ENCODE results near the gene MIEF2.
A peak's percentile ranks its signal among the peaks of the same experiment; 100 is the strongest.
"Not testable (repeated sequence)": the region's sequence is repeated elsewhere in the genome, so short reads cannot be mapped to it uniquely, and the experiment has no call there.

The MIEF2 gene

DNA sequence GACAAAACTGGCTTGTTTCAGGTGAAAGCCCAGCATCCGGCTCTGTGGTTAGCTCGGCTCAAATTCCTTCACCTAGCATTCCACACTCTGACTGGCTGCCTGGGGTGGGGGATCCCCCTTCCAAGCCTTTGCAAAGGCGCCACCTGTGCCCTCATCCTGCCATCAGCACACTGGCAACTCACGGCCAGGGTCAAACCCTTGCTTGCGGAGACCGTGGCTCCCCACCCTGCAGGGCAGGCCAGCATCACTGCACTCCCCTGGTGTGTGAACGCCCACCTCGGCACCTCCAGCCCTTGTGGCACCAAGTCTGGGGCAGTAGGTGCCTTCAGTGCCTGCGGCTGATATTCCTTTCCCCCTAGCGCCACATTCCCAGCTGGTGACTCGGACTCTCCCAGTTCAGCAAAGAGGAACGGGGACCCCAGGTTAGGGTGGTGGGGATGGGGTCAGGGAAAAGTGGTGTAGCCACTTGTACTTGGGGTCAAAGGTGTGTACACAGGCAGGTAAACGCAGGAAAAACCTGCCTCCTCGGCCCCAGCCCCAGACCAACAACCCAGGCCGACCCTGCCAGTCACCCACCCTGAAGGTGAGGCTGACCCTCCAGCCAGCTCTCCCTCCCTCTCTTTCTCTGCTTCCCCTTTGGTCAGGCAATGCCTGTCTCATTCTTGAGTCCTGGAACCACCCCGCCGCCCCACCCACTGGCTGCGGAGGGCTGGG is 3.0 kb upstream of the MIEF2 start:
- no peak for DNase-seq

DNA sequence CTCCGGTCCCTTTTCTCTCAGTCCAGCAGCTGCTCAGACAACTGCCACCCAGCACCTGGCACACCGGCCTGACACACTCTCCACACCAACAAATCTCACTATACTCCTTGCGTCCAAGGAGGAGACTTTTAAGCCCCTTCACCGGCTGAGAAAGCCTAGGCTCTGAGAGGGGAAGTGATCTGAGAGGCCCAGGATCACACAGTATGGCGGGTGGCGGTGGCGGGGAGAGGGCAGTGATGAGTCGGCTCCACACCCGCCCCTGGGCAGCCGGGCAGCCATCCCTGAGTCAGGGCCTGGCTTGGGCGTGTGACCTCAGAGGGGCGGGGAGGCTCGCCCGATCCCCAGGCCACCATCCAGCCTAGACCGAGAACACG is 2.5 kb upstream of the MIEF2 start:
- peak; percentile 41 for DNase-seq

DNA sequence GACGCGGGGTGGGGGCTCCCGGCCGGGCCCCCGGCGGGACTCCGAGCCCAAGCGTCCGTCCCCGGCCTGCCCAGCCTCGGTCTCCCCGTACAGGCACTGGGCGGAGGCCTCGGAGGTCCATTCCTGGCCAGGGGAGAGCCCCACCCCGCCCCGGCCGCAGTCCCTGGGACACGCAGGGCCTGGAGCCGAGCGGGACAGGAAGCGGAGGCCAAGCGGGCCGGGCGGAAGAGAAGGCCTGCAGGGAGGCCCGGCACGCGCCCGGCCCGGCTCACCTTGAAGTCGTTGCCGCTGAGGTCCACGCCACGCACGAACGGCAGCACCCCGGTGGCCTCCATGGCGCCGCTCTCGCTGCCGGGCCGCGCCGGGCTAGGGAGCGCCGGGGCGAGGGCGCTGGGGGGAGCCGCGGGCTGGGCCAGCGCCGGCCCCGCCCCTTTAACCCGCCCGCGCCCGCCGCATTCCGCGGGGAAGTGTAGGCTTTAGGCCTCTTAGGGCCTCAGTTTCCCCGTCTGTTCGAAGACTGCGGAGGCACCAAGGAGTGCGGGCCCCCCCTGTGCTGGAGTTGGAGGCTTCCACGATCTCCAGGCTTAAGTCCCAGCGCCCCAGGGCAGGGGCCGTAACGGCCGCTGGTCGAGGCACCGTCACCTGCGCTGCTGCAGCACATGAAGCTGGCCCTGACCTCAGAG is 2.0 kb upstream of the MIEF2 start, which contains the start of gene FLII:
FLII (minus strand) TSS at position 383 of the 683 bp plus-strand sequence; CDS start at position 335, 48 bp downstream.
- peak; percentile 70 for DNase-seq

GRCh38 chr17:18259621-18260331 is 686 bp upstream of the MIEF2 start:
- no peak for DNase-seq

DNA sequence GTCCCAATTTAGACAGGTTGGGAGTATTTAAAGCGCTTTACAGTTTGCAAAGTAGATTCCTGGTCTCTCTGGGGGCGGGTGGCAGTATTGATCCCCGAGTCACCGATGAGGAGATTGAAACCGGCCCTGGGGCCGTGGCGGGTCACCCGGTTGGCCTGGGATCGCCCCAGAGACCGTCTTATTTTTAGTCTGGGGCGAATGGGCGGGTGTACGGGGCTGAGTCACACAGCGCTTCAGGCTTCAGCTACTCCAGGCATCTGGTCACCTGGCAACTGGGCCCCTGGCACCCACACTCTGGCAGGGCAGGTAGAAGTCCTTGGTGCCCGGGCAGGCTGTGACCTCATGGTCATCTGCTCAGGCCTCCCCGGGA is 669 bp downstream of the MIEF2 start:
- DNase-seq: peak; percentile 29

DNA sequence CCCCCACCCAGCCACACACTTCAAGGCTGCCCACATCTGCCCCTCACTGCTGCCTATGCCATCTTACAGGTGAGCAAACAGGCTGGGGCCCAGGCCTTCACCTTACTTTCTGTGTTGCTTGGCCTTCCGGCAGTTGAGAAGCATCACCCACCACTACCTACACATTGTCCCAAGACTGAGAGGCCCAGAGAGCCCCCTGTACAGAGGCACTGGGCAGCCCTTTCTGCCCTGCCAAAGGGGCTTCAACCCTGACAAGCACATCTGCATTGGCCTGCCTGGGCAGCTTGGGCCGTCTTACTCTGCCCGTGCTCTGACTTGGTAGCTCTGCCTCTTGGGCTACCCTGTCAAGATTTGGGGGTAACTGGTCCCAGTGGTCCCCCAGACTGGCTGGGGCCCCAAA is 1.2 kb downstream of the MIEF2 start:
- DNase-seq: no peak

- no peak for DNase-seq
Measured at GRCh38 chr17:18262111-18262510, 1.6 kb downstream of the MIEF2 start.

DNA sequence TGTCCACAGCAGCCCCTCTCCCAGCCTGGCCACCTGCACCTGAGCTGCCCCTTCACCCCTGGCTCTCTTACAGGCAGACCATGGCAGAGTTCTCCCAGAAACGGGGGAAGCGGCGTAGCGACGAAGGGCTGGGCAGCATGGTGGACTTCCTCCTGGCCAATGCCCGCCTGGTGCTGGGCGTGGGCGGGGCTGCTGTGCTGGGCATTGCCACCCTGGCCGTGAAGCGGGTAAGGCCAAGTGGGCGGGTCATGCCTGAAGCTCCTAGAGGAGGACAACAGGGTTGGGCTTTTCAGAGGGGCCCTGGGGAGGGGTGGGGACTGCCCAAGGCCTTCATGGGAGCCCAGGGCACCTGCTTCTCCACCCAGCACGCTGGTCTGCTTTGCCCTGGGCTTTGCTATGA is 2.2 kb downstream of the MIEF2 start:
- no peak for DNase-seq

DNA sequence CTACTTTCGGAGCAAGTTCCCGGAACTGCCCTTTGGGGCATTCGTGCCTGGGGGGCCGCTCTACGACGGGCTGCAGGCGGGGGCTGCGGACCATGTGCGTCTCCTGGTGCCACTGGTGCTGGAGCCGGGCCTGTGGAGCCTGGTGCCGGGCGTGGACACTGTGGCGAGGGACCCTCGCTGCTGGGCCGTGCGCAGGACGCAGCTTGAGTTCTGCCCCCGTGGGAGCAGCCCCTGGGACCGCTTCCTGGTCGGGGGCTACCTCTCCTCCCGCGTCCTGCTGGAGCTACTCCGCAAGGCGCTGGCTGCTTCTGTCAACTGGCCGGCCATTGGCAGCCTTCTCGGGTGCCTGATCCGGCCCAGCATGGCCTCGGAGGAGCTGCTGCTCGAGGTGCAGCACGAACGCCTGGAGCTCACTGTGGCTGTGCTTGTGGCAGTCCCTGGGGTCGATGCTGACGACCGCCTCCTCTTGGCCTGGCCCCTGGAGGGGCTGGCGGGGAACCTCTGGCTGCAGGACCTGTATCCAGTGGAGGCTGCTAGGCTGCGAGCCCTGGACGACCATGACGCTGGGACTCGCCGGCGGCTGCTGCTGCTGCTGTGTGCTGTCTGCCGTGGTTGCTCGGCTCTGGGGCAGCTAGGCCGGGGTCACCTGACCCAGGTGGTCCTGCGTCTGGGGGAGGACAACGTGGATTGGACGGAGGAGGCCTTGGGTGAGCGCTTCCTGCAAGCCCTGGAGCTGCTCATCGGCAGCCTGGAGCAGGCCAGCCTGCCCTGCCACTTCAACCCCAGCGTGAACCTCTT is 3.6 kb downstream of the MIEF2 start:
- no peak for DNase-seq

DNA sequence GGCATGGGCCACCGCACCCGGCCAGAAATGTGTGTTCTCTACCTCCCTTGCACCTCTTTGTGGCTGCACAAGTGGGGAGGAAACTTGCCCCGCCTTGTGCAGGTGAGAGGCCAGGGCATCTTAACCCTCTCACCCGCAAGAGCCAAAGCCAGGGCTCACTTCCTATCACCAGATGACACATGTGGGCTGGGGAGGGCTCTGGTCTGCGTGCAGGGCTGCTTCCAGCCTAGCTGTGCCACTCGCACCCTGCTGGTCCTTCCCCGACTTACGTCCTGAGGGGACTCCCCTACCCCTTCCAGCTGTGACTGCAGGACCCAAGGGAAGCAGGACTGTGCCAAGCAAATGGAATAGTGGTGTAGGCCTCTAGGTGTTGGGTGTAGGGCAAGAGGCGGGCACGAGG is 6.9 kb downstream of the MIEF2 start:
- no peak for DNase-seq

- DNase-seq: no peak
Measured at GRCh38 chr17:18267927-18268711, 7.7 kb downstream of the MIEF2 start.

- DNase-seq: no peak
Measured at GRCh38 chr17:18270046-18270931, 9.8 kb downstream of the MIEF2 start.

DNA sequence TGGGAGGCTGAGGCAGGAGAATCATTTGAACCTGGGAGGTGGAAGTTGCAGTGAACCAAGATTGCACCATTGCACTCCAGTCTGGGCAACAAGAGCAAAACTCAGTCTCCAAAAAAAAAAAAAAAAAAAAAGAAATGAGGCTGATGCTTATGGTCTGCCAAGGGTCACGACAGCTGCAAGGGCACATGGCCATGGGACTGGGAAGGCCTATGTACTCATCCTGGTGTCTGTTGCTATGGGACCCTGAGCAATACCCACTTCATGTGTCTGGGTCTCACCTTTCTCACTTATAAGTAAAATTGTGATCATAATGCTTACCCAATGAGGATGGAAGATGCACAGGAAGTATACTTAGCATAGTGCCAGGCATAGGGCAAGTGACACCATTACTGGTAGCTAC is 16.6 kb downstream of the MIEF2 start:
- DNase-seq: no peak

GRCh38 chr17:18278867-18279266 is 18.4 kb downstream of the MIEF2 start:
- DNase-seq: no peak

DNA sequence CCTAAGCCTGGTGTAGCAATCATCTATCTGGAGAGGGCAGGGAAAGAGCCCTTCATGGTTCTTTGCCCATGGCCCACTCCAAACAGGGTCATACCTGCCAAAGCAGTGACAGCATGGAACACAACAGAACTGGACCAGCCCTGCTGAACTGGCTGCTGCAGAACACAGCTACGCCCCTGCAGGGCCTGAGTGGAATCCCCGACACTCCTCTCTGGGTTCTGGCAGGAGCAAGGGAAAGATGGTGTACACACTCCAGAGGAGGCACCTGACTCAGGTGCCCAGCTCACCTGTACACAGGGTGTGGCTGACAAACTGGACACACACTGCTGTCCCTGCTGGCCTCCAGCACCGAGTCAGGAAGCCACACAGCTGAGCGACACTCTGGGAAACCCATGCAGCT is 19.8 kb downstream of the MIEF2 start:
- no peak for DNase-seq

DNA sequence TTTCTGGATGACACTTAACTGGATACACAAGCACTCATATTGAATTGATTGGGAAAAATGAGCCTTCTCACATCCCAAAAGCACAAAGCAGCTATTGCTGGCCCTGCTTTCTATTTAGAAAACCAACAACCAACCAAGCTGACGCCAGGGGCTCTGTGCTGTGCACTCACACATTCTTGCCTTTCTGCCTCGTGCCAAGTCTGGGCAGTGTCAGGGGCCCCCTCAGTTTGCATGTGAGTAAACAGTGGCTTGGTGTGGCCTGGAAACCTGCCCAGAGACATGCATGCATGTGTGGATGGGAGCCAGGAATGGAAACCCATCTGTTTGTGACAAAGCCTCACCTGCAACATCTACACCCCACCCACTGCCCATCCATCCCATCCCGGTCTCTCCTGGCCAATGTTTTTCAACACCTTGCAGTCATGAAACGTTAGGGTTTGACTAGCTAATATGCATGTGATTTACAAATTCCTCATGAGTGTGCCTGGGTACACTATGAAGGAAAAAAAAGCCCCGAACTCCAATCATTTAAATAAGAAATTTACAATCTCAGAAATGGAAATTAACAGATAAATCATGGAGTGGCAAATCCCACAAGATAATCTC is 20.4 kb downstream of the MIEF2 start:
- DNase-seq: no peak

- no peak for DNase-seq
Measured at GRCh38 chr17:18281788-18282187, 21.3 kb downstream of the MIEF2 start.

DNA sequence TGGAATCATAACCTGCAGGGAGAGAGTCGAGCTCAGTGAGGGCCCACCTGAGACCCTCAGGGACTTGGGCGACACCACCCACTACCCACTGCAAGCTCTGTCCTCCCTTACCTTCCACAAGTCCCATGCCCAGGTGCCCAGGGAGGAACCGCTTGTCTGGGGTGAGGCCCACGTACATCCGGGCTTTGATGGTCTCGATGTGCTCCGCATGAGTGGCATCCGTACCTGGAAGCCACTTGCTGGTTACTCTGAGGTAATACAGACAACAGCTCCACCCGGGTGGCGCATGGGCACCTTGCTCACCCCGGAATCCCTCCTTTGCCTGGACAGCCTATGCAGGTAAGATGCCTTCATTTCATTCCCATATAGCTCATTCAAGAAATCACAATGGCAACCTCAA is 24.8 kb downstream of the MIEF2 start:
- no peak for DNase-seq

GRCh38 chr17:18291718-18292540 is 31.5 kb downstream of the MIEF2 start:
- no peak for DNase-seq

DNA sequence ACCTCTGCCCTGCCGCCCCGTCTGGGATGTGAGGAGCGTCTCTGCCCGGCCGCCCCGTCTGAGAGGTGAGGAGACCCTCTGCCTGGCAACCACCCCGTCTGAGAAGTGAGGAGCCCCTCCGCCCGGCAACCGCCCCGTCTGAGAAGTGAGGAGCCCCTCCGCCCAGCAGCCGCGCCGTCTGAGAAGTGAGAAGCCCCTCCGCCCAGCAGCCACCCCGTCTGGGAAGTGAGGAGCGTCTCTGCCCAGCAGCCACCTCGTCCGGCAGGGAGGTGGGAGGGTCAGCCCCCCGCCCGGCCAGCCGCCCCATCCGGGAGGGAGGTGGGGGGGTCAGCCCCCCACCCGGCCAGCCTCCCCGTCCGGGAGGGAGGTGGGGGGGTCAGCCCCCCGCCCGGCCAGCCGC is 37.6 kb downstream of the MIEF2 start:
- not testable (repeated sequence) for DNase-seq

Measured in activated naive CD4-positive, alpha-beta T cell treated with anti-CD3 and anti-CD28 coated beads, Interleukin-2, amount 50 U/mL, for 16 hours (primary cell).